Gastrocnemius medialis (tissue), 4 donors: ENCODE data around the gene ERO1B. TPM values are rescaled to one million over a fixed set of nuclear protein-coding genes. Genes with fewer than 3 reads are reported as not detected.
"Not testable (repeated sequence)": the region's sequence is repeated elsewhere in the genome, so short reads cannot be mapped to it uniquely, and the experiment has no call there.

Source experiments
- ATAC-seq, 2 donors: fragments of 150-250 bp; one replicate each; pipeline ENCODE4 v1.9.1; 2016
- DNase-seq, 2 donors: peaks; one replicate each; pipeline ENCODE4 v3.0.0-alpha.2; 2019
- H3K27ac ChIP-seq, 4 donors: fragments of 200-600 bp; sonication (generic); 1 replicate in 1 of 4; 2 replicates in 3 of 4; pipeline ENCODE4 v1.5.1; 2016 to 2018; ENCODE audit warnings: mild to moderate bottlenecking in 2 of 4, moderate library complexity in 1 of 4
- H3K27me3 ChIP-seq, 3 donors: fragments of 200-600 bp; sonication (generic) in 2 of 3; 1 replicate in 1 of 3; 2 replicates in 2 of 3; pipeline versions ENCODE4 v1.5.1 to v1.6.0; 2016 to 2019; ENCODE audit warnings: mild to moderate bottlenecking in 1 of 3, moderate library complexity in 1 of 3
- H3K36me3 ChIP-seq, 2 donors: fragments of 200-600 bp; sonication (generic) in 1 of 2; one replicate each; pipeline ENCODE4 v1.5.1; 2017 to 2018
- H3K4me1 ChIP-seq, 2 donors: fragments of 200-600 bp; sonication (generic) in 1 of 2; one replicate each; pipeline ENCODE4 v1.5.1; 2016 to 2017; ENCODE audit warnings: mild to moderate bottlenecking in 2 of 2
- H3K4me3 ChIP-seq, 4 donors: fragments of 200-600 bp; sonication (generic) in 3 of 4; 1 replicate in 1 of 4; 2 replicates in 3 of 4; pipeline ENCODE4 v1.5.1; 2016 to 2019; ENCODE audit warnings: mild to moderate bottlenecking in 2 of 4
- H3K9me3 ChIP-seq, 3 donors: fragments of 200-600 bp; sonication (generic) in 2 of 3; 1 replicate in 1 of 3; 2 replicates in 2 of 3; pipeline ENCODE4 v1.5.1; 2016 to 2019
- POLR2A ChIP-seq, 2 donors: fragments of 450-650 bp; IDR thresholded peaks; one replicate each; pipeline ENCODE4 v1.6.1; 2017; ENCODE audit warnings: antibody characterized with exemption in 2 of 2, mild to moderate bottlenecking in 2 of 2, moderate library complexity in 2 of 2
- in situ Hi-C, 4 donors: fragments of 200-750 bp; cut with MboI; loops; one replicate each; pipeline versions ENCODE4 v1.15.0 to v1.8.0; 2017; ENCODE audit warnings: low sequenced_read_pairs in 4 of 4
- intact Hi-C: fragments of 100-400 bp; cut with DNase I; formaldehyde crosslinking; loops from one replicate; pipeline ENCODE4 v1.15.1; 2023; ENCODE audit warnings: low total_unique reads
- total RNA-seq, 4 donors: library from RNA; depleted of rRNA; stranded (reverse); fragments of >200 nt; gene quantifications; one replicate each; pipeline versions ENCODE4 v1.1.0 to v1.2.3, GENCODE V29; 2016
- TF ChIP-seq, protein P1 (sequence below), 5 experiments: fragments of 450-650 bp in 3 of 5; fragments of 200-600 bp in 2 of 5; sonication (generic) in 2 of 5; IDR thresholded peaks in 4 of 5; conservative IDR thresholded peaks in 1 of 5; 1 replicate in 4 of 5; 2 replicates in 1 of 5; pipeline ENCODE4 v1.5.1; 2016 to 2019; ENCODE audit warnings: antibody characterized with exemption in 5 of 5, mild to moderate bottlenecking in 3 of 5, moderate library complexity in 3 of 5

Gene ERO1B
- total RNA-seq, 4 donors from 2014 or later = 3.6 to 10.2 (median 5.8) TPM

DNA sequence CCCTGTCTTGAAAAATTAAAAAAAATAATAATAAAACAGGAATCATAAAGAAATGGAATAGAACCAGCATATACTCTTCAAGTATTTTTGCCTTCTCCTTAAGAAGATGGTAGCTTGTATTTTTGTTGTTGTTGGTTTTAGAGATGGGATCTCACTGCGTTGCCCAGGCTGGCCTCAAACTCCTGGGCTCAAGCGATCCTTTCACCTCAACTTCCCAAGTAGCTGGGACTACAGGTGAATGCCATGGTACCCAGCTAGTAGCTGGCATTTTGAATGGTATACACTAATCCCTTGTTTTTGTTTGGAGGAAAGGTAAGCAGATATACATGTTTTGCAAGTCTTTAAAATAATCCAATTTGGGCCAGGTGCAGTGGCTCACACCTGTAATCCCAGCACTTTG, 34.7 kb upstream of the ERO1B start:
- Histone ChIP-seq H3K9me3 (no peaks in the 10 kb centered on the region), H3K4me1 (no peaks in the 10 kb centered on the region), H3K27me3 (no peaks in the 10 kb centered on the region), H3K4me3 (no peak overlapping the region), H3K36me3 (no peaks in the 10 kb centered on the region), H3K27ac (no peak overlapping the region)
- TF ChIP-seq, protein P1, sequence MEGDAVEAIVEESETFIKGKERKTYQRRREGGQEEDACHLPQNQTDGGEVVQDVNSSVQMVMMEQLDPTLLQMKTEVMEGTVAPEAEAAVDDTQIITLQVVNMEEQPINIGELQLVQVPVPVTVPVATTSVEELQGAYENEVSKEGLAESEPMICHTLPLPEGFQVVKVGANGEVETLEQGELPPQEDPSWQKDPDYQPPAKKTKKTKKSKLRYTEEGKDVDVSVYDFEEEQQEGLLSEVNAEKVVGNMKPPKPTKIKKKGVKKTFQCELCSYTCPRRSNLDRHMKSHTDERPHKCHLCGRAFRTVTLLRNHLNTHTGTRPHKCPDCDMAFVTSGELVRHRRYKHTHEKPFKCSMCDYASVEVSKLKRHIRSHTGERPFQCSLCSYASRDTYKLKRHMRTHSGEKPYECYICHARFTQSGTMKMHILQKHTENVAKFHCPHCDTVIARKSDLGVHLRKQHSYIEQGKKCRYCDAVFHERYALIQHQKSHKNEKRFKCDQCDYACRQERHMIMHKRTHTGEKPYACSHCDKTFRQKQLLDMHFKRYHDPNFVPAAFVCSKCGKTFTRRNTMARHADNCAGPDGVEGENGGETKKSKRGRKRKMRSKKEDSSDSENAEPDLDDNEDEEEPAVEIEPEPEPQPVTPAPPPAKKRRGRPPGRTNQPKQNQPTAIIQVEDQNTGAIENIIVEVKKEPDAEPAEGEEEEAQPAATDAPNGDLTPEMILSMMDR (IDR thresholded peaks at IDR 0.05 in 4 of 5, conservative IDR thresholded peaks at IDR 0.05 in 1 of 5) = no peak
- no peak for TF ChIP-seq POLR2A (IDR thresholded peaks at IDR 0.05)
- in situ Hi-C loops = no loop called here
- no peak for ATAC-seq
- DNase-seq = no peak
- intact Hi-C loops = no loop called here

DNA sequence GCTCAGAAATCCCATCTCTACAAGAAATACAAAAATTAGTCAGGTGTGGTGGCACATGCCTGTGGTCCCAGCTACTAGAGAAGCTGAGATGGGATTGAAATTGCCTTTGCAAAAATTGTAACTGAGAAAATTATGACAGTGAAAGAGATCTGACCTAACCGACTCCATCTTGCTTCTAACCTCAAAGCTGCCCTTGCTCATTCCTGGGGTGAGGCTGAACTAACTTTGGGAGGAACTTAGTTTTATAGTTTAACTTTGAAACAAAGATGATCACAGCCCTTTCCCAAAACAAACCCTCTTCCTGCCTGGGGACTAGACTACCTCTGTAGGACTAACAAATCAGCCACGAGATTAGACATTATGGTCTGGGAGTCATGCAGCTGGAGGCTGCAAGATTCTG, 33.8 kb upstream of the ERO1B start:
- no peak overlapping the region for H3K27ac ChIP-seq
- no peaks in the 10 kb centered on the region for H3K27me3 ChIP-seq
- no peaks in the 10 kb centered on the region for H3K9me3 ChIP-seq
- TF ChIP-seq, protein P1 (IDR thresholded peaks at IDR 0.05 in 4 of 5, conservative IDR thresholded peaks at IDR 0.05 in 1 of 5) = no peak
- TF ChIP-seq POLR2A (IDR thresholded peaks at IDR 0.05) = no peak
- no peak for ATAC-seq
- no peak overlapping the region for H3K4me3 ChIP-seq
- DNase-seq = no peak
- H3K36me3 ChIP-seq = no peaks in the 10 kb centered on the region
- intact Hi-C loops = no loop called here
- in situ Hi-C loops = no loop called here
- no peaks in the 10 kb centered on the region for H3K4me1 ChIP-seq

DNA sequence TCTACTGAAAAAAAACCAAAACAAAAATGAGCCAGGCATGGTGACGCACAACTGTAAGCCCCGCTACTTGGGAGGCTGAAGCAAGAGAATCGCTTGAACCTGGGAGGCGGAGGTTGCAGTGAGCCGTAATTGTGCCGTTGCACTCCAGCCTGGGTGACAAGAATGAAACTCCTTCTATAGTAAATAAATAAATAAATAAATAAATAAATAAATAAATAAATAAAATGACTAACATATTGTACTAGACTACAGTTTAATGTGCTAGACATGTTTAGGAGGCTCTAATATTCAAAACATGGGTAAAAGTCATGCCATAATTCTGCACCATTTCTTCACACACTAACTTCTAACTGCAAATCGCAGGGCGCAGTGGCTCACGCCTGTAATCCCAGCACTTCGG, 33.3 kb upstream of the ERO1B start:
- H3K9me3 ChIP-seq = no peaks in the 10 kb centered on the region
- H3K36me3 ChIP-seq = no peaks in the 10 kb centered on the region
- H3K4me1 ChIP-seq = no peaks in the 10 kb centered on the region
- TF ChIP-seq POLR2A (IDR thresholded peaks at IDR 0.05) = no peak
- TF ChIP-seq, protein P1 (IDR thresholded peaks at IDR 0.05 in 4 of 5, conservative IDR thresholded peaks at IDR 0.05 in 1 of 5) = no peak
- no peak overlapping the region for H3K27ac ChIP-seq
- DNase-seq (no peak), ATAC-seq (no peak)
- intact Hi-C loops (no loop called here), in situ Hi-C loops (no loop called here)
- no peaks in the 10 kb centered on the region for H3K27me3 ChIP-seq
- H3K4me3 ChIP-seq = no peak overlapping the region

DNA sequence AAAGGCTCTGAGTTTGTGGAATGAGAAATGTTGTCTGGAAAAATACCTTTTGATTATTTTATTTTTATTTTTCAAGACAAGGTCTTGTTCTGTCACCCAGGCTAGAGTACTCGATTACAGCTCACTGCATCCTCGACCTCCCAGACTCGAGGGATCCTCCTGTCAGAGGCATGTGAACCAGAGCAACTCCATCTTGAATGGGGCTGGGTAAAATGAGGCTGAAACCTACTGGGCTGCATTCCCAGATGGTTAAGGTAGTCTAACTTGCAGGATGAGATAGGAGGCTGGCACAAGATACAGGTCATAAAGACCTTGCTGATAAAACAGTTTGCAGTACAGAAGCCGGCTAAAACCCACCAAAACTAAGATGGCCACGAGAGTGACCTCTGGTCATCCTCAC, 32.3 kb upstream of the ERO1B start:
- DNase-seq, ATAC-seq, H3K27me3 ChIP-seq, in situ Hi-C loops, H3K9me3 ChIP-seq, H3K4me3 ChIP-seq, H3K4me1 ChIP-seq, intact Hi-C loops, H3K36me3 ChIP-seq, H3K27ac ChIP-seq: not testable (repeated sequence)

DNA sequence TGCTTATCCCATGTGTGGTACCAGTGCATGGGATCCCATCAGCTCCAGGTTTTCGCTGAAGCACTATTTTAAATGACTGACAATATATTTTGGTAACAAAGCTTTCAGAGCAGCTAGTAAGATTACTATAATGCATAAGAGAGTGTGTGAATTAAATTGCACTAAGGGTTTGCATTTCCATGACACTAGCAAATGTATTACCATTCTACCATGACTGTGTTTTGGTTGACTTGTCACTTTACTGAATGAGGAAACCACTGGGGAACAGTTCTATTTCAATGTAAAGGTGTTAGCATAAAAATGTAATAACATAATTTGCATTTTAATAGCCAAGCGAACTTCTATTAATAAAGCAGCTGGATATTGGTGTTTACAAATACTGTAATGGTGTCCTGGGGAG, 31.7 kb upstream of the ERO1B start:
- in situ Hi-C loops (no loop called here), intact Hi-C loops (no loop called here)
- Histone ChIP-seq H3K27ac (no peak overlapping the region), H3K27me3 (no peaks in the 10 kb centered on the region), H3K4me1 (no peaks in the 10 kb centered on the region), H3K9me3 (no peaks in the 10 kb centered on the region), H3K4me3 (no peak overlapping the region), H3K36me3 (no peaks in the 10 kb centered on the region)
- DNase-seq = no peak
- ATAC-seq = no peak
- TF ChIP-seq, protein P1 (IDR thresholded peaks at IDR 0.05 in 4 of 5, conservative IDR thresholded peaks at IDR 0.05 in 1 of 5) = no peak
- TF ChIP-seq POLR2A (IDR thresholded peaks at IDR 0.05) = no peak
